GM18505 (cell line): ENCODE measurements around the gene SOX13.

ENCODE experiments used
- ATAC-seq: cut with Tn5 transposase; IDR thresholded peaks from one replicate; pipeline ENCODE4 v1.9.1; 2021; ENCODE audit not compliant: unreplicated experiment
- POLR2A ChIP-seq: IDR thresholded peaks from 4 replicates; pipeline ENCODE4 v1.6.1; 2011; ENCODE audit warnings: borderline replicate concordance; ENCODE audit not compliant: insufficient read depth, insufficient read length; ENCODE audit errors: extremely low read depth

The SOX13 gene

DNA sequence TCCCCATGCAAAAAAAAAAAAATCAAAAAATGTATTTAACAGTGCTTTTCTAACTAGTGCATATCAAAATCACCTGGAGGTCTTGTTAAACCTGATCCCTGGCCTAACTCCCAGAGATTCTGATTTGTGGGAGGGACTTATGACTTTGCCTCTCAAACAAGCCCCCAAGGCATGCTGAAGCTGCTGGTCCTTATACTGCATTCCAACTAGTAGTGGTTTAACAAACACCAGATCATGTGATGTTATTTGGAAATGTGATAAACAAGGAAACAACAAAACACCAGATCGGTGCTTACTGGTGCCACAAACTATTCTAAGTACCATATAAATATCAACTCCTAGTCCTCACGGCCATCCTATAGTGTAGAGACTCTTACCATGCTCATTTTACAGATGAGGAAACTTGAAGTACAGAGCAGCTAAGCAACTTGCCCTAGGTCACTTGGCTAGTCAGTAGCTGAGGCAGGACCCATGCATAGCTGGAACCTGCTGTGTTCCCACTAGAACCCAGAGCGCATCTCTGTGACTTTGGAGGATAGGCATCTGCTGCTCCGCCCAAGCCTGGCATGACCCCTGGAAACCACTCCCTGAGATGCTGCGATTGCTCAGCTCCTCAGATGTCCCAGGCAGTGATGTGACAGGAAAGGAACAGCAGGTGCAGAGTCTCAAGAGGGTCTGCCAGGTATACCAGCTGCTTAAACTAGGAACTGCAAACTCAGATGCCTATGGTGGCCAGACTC, 38.1 kb downstream of the SOX13 start:
- ATAC-seq, result no peak
- TF ChIP-seq POLR2A, result no peak

DNA sequence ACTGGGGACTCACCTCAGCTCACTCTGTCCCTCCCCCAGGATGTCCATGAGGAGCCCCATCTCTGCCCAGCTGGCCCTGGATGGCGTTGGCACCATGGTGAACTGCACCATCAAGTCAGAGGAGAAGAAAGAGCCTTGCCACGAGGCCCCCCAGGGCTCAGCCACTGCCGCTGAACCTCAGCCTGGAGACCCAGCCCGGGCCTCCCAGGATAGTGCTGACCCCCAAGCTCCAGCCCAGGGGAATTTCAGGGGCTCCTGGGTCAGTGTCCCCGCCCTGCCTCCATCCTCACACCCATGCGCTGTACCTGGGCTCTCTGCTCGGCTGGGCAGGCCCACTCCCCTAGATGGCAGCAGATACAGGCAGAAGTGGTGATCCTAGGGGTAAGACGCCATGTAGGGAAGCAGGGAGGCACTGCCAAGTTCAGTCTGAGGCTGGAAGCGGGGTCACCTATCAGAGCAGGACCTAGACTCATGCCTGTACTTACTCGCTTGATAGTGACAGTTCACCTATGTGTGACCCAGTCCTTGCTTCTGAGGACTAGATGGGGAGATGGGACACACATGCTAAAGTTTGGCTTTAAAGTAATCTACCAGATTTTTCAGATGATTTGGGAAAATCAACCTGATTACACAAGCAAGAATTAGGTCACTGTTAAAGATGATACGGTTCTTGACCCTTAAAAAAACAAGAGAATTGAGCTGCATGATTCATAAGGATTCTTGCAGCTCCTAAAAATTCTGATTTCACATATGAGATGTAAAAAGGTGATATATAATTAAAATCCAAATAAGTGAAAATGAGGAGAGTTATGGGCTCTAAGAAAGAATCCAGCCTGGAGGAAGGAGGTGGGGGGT, 40.2 kb downstream of the SOX13 start:
- no peak for TF ChIP-seq POLR2A
- ATAC-seq, result no peak

DNA sequence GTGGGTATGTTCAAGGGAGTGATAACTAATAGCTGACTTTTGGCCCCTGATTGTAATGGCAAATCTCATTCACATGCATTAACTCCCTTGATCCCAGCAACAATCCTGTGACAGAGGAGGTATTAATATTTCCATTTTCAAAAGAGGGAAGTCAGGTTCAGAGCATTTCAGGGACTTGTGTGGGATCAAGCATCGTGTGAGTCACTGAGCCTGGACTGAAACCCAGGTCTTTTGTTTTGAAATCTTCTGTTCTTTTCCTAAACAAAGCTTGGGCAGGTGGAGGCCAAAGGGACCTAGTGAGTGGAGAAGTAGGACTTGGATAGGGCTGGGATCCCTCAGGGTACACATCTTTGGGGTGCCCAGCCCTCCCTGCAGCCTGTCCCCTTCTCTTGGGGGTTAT, 41.0 kb downstream of the SOX13 start:
- ATAC-seq, result no peak
- no peak for TF ChIP-seq POLR2A

DNA sequence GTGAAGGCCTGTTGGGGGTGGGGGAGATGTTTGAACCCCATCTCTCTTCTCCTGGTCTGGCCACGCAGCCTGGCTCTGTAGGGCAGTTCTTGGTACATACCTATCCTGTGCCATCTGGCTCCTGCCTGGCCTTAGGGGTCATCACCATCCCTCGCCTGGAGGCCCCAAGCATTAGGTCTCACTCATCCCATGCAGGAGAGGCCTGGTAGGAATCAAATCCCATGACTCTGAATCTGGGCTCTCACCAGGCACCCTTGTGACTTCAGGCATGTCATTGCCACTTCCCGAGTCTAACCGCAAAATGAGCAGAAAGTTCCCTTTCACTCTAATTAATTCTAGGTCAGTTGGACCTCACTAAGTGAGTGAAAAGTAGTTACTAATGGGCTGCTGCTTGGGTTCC, 41.7 kb downstream of the SOX13 start:
- no peak for ATAC-seq
- TF ChIP-seq POLR2A, result no peak

DNA sequence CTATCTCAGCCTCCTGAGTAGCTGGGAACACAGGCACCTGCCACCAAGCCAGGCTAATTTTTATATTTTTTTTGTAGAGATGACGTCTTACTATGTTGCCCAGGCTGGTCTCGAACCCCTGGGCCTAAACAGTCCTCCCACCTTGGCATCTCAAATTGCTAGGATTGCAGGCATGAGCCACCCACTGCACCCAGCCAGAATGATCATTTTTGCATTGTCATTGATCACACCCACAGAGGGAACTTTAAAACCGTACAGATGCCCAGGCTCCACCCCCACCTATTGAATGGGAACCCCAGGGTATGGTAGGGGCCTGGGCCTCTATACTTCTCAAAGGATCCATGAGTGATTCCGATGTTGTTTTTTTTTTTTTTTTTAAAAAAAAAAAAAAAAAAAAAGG, 42.2 kb downstream of the SOX13 start:
- no peak for TF ChIP-seq POLR2A
- ATAC-seq, result no peak

DNA sequence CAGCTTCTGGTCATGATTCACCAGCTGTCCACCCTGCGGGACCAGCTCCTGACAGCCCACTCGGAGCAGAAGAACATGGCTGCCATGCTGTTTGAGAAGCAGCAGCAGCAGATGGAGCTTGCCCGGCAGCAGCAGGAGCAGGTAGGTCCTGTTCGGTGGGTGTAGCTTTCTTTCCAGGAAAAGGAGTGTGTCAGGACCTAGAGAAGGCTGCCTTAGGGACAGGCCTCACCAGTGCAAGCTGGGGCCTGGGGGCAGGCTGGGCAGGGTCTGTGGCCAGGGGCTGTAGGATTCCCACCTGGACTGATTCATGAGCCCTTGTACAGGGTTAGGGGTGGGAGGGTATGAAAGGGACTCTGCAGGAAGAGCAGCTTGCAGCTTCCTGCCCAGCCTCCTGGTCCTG, 43.6 kb downstream of the SOX13 start:
- no peak for TF ChIP-seq POLR2A
- no peak for ATAC-seq

DNA sequence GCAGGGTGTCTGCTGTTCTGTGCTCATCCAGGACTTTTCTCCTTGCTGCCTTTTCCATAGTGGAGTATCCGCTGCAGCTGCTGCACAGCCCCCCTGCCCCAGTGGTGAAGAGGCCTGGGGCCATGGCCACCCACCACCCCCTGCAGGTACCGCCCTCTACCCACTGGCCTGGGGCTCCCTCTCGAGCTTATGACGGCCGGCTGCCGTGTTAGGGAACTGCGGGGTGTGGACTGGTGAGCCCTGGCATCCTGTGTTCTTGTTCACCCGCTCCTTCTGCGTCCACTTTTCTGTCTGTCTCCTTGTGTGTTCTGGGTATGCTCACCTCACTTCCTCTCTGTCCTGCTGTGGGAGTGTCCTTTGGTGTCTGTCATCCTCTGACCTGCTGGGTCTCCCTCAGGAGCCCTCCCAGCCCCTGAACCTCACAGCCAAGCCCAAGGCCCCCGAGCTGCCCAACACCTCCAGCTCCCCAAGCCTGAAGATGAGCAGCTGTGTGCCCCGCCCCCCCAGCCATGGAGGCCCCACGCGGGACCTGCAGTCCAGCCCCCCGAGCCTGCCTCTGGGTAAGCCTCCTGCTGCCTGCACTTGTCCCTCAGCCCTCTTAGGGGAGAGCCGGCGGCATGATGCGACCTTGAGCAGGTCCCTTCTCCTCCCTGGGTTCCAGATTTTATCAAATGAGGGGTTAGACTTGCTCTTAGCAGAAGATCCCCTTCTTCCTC, 49.1 kb downstream of the SOX13 start:
- ATAC-seq, result no peak

DNA sequence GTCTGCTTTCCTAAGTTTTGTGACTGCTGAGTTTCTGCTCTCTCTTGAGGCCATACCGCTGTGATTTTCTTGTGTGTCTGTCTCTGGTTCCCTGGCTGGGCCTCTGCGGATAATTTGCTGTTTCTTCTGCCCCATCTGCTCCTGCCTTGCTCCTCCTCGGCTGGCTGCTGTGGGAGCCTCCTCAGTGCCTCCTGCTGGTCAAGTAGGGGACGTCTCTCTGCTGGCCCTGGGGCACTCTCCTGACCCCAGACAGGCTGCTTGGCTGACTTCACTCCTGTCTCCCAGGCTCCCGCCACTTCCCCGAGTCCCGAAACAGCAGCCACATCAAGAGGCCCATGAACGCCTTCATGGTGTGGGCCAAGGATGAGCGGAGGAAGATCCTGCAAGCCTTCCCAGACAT, 50.5 kb downstream of the SOX13 start:
- TF ChIP-seq POLR2A, result no peak
- no peak for ATAC-seq

More for the DNA sequence above, 49.1 kb downstream of the SOX13 start:
- no peak for TF ChIP-seq POLR2A

DNA sequence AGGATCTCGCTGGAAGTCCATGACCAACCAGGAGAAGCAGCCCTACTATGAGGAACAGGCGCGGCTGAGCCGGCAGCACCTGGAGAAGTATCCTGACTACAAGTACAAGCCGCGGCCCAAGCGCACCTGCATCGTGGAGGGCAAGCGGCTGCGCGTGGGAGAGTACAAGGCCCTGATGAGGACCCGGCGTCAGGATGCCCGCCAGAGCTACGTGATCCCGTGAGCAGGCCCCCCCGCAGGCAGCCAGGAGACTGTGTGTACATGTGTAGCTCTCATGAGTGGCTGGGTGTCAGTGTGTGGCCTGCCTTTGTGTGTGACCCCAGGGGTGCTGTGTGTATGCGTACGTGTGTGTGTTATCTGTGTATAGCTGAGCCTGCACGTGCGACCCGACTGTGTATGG, 51.7 kb downstream of the SOX13 start:
- ATAC-seq, result no peak
- TF ChIP-seq POLR2A, result no peak

DNA sequence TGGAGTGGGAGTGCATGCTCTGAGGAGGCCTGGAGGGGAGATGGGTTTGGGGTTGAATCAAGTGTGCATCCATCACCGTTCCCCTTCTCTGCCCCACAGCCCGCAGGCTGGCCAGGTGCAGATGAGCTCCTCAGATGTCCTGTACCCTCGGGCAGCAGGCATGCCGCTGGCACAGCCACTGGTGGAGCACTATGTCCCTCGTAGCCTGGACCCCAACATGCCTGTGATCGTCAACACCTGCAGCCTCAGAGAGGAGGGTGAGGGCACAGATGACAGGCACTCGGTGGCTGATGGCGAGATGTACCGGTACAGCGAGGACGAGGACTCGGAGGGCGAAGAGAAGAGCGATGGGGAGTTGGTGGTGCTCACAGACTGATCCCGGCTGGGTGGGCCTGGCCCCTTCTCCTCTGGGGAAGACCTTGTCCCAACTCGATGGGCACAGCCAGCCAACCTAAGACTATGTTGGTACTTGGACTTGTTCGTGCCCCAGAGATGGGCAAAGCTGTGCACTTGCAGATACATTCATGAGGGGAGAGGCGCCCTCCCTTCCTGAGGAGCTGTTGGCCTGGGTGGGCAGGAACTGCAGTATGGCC, 52.9 kb downstream of the SOX13 start:
- no peak for TF ChIP-seq POLR2A
- ATAC-seq, result no peak

DNA sequence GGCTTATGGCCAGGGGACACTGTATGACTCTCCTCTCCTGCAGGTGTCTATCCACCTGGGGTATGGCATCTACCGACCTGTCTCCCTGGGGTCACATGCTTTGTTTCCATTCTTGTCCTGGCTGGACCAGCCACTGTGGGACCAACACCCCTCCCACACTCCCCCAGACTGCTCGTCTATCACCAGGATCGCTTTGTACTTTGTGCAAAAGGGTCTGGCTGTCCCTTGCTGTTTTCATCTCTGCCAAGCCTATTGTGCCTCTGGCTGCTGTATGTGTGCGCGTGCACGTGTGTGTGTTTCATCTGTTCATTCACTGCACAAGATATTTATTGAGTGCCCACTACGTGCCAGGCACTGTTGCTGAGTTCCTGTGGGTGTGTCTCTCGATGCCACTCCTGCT, 53.5 kb downstream of the SOX13 start:
- no peak for ATAC-seq
- no peak for TF ChIP-seq POLR2A

DNA sequence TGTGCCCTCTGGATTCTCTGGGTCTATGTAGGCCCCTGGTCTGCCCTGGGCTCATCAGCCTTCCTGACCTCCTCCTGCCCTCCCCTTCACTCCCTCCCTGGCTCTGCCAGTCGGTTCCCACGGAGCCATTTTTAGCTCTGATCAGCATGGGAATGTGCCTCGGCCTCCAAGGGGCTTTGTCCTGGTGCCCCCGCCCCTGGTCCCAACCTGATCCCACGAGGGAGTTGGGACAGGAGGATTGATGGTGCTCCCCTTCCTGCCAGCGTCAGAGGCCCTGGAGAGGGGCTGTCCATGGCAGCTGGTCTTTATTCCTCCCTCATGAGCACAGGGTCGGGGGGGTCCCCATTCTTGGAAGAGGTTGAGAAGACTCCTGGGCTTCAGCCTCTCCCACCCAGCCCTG, 54.0 kb downstream of the SOX13 start:
- TF ChIP-seq POLR2A, result no peak
- no peak for ATAC-seq

DNA sequence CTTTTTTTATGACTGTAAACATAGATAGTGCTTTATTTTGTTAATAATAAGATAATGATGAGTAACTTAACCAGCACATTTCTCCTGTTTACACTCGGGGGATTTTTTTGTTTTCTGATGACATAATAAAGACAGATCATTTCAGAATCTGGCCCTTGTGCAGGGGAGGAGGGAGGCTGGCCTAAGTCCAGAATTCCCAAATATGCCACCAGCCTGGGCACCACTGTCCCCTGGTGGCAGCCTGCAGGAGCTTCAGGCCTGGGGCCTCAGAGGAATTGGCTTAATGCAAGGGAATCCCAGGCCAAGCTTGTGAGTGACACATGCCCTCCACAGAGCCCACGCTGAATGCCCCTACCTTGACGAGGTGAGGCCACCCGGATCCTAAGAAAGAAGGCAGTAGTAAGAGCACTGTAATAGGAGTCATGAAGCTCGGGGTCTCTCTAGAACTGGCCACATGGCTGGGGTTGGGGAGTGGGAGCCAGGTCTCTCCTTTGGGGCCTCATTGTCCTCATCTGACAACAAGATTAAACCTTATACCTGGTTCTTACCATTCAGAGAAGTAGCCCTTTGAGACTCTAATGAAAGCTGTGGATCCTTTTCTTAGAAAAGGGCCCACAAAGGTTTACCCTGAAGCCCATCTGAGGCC, 54.8 kb downstream of the SOX13 start:
- no peak for TF ChIP-seq POLR2A
- ATAC-seq, result no peak
